Bone marrow (tissue), 2 donors: ENCODE measurements around the gene HSD17B12.

Experiments
- DNase-seq, 2 donors: peaks; one replicate each; lab custom pipeline; 2025; lab: John Stamatoyannopoulos, UW

HSD17B12 gene

DNA sequence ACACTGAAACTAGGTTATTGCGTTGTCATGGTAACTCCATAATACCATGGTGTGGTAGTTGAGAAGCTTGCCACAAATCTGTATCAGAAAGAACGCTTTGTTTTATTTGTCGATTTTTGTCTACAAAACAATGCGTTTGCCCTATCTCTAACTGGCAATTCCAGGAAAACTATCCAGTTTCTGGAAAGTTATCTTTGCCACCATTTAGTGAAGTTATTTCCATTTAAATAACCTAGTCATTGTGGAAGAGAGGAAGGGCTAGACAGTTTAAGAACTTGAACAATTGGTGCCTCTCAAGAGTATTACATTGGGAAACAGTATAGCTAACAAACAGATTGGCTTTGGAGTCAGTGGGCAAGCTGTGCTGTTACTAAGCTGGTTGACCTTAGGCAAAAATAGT lies 7.9 kb downstream of the HSD17B12 start:
- DNase-seq: no peak

DNA sequence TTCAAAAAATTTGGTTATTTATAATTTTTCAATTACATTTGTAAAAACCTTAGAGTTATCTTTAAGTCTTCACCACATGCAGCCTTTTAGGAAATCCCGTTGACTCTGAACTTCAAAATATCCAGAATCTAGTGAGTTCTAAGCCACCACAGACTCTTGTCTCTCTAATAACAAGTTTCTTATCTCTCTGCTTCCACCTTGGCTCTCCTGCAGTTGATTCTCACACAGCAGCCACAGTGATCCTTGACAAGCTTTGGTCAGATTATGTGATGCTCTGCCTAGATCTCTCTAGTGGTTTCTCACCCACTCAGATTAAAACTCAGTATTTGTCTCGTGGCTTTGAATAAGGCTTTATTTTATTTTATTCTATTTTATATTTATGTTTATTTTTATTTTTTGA lies 8.6 kb downstream of the HSD17B12 start:
- DNase-seq: no peak

DNA sequence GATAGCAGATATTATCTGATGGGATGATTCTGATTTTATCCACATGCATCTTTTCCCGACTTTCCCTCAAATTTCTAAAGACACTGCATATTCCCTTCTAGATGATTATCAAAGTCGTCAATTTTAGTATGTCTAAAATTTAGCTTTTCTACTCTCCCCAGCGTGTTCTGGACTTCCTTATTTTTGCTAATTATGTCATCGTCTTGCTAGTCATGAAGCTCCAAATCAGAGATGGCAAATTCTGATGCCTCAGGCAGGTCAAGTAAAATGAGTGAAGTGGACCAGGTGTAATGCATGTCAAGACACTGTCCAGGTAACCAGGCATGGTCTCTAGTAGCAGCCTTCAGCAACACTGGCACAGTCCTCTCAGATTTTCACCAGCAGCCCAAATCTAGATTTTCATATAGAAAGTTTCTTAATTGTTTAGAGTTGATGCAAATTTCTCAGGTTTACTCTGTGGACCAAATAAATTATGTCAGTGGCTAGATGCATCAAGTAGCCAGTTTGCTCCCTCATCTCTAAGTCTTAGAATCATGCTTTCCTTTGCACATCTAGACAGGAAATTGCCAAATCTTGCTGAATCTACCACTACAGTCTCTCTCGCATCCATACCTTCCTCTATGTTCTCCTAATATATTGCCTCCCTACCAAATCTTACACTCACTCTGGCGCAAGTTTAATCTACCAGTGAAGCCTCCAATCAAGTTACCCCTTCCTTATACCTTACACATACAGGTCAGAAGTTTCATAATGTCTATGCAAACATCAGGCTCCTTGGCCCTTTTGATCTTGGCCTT lies 10.6 kb downstream of the HSD17B12 start:
- DNase-seq: no peak

DNA sequence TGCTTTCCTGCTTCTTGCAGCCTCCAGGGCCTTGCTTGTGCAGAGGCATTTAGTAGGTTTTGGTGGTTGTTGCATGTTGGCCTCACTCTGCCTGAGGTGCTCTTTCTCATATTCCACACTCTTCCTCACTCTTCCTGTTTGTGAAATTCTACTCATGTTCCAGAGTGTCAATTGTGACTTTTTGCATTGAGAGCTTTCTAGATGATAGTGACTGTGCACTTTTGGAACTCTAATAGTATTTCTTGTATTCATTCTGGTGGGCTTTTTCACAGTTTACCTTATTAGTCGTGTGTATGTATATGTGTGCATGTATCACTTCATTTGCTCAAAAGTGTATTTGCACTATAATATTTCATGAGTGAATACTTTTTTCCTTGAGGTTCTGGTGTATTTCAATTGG lies 11.3 kb downstream of the HSD17B12 start:
- no peak for DNase-seq

DNA sequence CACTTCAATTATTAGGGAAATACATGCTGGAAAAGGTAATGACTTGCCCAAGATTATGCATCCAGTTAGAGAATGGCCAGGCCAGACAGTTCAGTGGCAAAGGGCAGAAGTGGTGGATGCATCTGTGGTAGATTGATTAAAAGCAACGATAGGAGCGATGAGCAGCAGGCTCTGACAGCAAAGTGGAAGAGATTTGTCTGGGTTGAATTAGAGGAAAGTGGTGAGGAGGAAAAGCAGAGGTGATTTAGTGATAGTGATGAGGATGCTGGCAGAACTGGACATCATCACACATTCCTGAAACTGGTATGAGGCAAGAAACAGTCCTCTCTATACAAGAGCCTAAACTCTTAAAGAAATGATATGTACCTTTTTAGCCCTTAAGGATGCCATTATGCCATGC lies 12.5 kb downstream of the HSD17B12 start:
- no peak for DNase-seq

DNA sequence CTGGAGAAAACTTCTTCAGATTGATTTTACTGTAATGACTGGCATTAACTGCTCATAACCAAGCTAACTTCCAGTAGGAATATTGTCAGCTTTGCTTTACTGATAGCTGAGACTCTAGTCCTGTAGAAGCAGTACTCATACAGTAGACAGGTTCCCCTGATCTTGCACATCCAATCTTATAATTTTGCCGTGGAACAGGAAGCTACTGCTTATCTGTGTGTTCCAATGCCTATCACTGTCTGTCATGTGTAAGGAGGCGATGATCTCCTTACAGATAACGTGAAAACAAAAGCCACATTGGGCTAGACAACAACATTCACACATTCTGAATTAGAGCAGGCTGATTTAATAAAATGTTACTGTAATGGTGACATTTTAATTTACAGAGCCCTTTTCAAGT lies 13.2 kb downstream of the HSD17B12 start:
- DNase-seq: peak in 1 of 2 donors; percentile 10

DNA sequence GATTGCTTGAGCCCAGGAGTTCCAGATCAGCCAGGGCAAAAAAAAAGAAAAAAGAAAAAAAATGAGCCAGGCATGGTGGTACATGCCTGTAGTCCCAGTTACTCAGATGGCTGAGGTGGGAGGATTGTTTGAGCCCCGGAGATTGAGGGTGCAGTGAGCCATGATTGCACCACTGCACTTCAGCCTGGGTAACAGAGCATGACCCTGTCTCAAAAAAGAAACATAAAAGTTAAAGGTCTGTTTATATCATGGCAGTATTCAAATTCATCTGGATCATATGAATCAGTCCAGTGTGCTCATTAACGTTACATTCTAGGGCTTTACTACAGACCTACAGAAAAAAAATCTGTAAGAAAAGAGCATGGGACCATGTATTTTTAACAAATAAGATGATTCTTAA lies 13.9 kb downstream of the HSD17B12 start:
- DNase-seq: no peak

DNA sequence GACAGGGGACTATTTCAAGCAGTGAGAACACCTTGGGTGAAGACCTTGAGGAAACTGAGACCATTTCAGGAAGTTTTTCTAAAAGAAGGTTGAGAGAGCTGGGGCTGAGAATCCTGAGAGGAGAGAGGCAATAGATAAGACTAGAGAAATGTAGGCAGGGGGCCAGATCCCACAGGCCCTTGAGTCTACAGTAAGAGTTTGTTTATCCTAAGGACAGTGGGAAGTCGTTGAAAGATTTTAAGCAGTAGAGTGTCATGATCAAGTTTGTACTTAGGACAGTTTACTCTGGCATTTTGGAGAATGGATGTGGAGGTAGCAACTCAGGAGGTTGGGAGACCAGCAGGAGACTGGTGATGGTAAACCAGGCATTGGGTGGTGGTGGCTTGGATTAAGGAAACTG lies 17.1 kb downstream of the HSD17B12 start:
- DNase-seq: no peak

DNA sequence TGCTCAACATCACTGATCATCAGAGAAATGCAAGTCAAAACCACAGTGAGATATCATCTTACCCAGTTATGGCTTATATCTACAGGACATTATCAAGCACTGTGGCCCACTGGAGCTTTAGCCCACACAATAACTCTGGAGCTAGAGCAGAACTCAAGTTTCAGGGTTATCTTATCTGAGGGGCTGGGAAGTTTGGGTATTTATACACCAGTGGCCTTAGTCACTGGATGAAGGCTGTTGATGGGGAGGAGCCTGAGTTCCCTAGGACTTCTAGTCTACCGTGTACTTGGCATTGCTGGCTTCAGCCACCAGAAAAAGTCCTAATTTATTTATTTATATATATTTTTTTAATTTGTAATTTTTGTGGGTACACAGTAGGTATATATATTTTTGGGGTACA lies 19.3 kb downstream of the HSD17B12 start:
- no peak for DNase-seq

DNA sequence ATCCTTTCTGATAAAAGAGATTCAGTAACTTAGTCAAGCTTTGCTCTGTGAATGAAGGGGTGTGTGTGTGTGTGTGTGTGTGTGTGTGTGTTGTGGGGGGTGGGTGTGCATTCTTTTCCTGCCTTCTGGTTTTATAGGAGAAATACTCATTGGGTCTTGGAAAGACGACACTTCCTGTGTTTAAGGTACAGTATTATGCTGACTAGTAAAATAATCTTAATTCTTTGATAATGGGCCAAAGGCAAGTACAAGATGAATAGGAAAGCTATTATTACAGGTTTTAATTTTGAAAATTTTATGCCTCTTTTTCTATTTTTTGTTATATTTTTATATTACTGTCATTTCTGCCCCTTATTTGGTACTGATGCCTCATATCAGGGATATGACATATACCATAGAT lies 26.1 kb downstream of the HSD17B12 start:
- DNase-seq: no peak

DNA sequence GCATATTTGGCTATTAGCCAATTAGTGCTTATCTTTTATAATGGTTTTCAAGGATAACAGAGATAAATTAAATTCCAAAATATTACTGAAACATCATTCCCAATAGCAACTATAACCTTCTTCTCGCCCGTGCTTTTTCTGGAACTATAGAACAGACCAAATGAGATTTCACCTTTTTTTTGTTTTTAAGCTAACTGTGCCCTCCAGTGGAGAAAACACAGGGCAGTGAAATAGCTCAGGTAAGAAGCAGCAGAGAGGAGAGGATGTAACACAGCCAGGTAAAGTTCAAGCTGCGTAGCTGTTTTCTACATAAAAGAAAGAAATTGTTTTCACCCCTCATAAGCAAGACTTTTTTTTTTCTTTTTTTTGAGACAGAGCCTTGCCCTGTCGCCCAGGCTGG lies 28.2 kb downstream of the HSD17B12 start:
- no peak for DNase-seq

DNA sequence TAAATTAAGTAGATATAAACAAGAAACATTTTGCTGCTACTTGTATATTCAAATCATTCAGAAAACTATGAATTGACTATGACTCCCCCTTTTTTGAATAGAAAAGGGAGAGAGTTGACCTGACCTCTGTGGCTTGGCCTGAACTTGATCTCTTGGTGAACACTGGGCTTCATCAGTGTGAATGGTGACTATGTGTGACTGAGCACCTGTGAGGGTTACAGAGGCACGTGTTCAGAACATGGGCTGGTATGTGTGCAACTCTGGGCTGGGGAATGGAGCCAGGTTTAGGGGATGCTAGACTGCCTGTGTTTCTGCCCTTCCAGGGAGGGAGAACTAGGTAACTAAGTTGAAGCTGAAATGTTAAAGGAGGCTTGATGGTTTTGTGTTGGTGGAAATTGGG lies 29.2 kb downstream of the HSD17B12 start:
- no peak for DNase-seq

DNA sequence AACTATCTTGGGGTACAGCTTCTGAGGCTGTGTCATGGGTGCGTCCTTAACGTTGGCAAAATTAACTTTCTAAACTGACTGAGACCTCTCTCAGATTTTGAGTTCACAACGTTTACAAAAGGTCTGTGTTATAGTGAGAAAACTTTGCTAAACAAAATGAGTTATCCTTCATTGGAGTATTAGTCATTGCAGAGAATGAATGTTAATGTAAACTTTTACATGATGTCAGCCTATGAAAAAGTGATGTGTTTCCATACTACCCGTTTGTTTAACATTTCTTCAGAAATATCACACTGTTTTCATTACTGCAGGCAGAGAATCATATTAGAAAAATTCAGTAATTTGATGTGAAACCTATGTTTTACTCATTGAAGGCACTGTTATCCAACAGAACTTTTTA lies 32.1 kb downstream of the HSD17B12 start:
- no peak for DNase-seq

DNA sequence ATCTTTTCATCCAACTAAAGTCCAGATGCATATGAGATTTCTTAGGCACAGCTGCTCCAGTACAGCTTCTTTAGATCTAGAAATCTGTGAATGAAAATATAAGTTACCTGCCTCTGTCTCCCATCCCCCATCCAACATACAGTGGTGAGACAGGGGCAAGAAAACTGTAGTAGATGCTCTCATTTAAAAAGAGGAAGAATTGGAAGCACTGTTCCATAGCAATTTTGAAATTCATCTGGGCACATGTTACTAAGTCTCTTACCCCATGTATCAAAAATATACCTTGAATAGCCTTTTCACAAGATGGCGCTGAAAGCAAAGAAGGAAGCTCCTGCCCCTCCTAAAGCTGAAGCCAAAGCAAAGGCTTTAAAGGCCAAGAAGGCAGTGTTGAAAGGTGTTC lies 37.8 kb downstream of the HSD17B12 start:
- no peak for DNase-seq

DNA sequence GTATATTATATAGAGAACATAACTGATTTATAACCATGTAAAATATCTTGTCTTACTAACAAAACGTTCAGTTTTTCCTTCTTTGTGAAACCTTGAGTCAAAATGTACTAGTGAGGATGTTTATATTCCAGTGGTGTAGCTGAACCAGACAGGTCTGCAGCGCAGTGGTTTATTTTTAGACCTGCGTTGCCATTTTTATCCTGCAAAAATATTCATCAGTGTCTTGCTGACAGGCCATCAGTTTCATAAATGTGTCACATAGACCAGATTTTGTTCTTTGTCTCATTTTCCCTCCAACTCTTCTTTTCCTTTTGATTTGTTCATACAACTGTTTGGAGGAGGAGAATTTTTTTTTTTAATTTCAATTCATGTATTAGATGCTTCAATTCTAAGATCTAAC lies 43.1 kb downstream of the HSD17B12 start:
- no peak for DNase-seq

DNA sequence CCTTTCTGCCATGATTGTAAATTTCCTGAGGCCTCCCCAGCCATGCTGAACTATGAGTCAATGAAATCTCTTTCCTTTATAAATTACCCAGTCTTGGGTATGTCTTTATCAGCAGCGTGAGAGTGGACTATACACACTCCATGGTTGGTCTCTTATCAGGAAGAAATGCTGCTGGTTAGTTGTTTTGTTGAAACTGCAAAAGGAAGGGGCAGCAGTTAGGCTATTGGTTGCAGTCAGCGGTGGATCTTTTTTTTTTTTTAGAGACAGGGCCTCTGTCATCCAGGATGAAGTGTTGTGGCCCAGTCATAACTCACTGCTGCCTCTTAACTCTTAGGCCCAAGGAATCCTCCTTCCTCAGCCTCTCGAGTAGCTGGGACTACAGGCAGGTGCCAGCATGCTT lies 51.7 kb downstream of the HSD17B12 start:
- no peak for DNase-seq

DNA sequence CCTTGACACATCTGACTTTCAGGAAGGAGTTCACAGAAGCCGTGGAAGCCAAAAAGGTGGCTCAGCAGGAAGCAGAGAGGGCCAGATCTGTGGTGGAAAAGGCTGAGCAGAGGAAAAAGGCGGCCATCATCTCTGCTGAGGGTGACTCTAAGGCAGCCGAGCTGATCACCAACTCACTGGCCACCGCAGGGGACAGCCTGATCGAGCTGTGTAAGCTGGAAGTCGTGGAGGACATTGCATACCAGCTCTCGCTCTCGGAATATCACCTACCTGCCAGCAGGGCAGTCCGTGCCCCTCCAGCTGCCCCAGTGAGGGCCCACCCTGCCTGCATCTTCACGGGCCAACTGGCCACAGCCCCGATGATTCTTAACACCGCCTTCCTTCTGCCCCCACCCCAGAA lies 53.7 kb downstream of the HSD17B12 start:
- DNase-seq: no peak

DNA sequence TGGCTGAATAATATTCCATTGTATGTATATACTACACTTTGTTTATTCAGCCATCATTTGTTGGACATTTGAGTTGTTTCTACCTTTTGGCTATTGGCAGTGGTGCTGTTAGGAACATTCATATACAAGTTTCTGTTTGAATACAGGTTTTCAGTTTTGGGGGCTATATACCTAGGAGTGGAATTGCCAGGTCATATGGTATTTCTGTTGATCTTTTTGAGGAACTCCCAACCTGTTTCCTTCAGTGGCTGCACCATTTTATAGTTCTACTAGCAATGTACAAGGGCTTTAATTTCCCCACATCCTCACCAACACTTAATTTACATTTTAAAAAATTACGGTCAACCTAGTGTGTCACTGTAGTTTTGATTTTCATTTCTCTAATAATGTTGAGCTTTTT lies 54.6 kb downstream of the HSD17B12 start:
- DNase-seq: no peak

DNA sequence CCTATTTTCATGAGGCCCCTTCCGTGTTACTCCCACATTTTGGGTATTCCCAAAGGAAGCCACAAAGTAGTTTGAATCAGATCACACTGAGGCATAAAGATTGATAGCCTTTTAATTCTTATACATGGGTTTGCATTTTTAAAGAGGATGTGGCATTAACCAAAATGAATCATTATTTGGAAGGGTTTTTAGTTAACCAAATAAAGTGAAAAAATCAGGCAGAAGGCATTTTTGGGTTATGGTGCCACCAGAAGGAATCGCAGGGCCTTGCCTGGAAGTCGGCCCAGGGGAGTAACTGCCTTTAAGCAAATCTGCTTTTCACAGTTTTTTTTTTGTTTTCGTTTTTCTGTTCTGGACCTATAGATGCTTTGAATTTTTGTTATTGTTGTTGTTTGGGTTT lies 55.4 kb downstream of the HSD17B12 start:
- no peak for DNase-seq

DNA sequence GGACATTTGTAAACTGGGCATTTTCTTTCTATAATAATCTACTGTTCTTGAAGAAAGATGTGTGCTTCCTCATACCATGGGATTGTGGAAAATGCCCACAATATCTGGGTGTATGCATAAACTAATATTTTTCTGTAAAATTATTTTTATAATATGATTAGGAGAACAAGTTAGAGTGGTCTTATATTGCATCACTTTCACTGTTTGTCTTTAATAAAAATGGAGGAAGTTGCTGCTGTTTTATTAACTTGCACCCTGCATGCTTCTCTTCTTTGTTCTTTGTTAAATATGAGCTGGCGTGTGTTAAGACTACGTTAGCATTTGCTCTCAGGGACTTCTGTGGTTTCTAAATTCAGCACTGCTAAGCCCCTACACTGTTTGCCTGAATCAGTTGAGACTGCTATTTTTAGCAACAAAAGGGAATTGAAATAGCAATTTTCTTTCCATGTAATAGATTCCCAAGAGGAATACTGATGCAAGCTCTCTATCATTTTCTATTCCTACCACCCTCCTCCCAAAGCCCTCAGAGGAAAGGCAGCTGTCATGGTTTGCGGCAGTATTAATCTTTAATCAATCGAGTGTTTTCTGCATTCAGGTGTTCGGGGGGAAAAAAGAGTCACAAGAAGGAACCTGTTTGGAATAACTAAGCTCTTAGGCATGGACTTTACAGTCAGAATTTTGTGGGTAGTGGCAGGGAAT lies 56.1 kb downstream of the HSD17B12 start:
- DNase-seq: no peak

DNA sequence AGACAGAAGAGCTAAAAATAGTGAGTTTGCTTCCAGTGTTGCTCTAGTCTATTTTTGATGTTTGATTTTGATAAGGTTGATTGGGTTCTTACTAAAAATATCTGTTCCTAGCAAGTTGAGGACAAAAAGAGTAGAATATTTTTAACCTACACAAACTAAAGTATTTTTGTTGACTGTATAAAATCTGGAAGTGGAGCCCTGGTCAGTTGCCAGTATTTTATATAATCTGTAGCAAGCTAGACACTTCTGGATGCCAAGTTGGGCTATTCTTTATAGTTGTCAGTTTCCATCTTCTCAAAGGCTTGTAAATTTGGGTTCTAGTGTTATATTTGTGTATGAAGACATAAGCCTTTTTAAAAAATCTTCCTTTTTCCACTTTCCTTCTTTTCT lies 56.7 kb downstream of the HSD17B12 start:
- no peak for DNase-seq

DNA sequence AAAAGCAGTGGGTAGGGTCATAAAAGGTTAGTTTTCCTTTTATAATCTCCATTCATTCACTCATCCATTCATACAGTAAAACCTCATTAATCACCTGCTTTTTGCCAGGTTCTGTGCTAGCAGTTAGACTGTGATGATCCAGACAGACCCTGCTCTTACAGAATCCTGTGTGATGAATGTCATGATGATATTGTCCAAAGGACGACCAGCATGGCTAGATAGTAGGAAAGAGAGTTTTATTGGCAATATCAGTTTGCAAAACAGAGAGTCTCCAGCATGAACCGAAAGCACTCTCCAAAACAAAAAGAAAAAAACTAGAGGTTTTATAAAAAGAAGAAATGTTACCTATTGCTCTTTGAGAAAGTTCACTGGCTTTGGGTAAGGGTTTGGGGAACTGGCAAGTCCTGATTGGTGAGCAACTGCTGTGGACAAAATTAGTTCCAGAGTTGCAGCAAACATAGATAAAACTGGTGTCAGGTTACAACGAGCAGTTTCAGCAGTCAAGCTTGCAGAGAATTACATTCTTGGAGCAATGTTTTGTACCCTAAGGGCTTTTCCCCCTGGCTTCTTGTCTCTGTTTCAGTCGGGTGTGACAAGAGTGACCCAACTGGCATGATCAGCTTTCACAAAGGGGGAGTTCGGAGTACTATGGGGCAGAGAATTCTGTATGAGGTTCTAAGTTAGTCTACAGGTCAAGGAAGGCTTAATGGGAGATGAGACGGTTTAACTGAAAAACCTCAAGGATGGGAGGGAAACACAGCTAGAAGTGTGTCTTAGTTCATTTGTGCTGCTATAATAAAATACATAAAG lies 58.3 kb downstream of the HSD17B12 start:
- no peak for DNase-seq

DNA sequence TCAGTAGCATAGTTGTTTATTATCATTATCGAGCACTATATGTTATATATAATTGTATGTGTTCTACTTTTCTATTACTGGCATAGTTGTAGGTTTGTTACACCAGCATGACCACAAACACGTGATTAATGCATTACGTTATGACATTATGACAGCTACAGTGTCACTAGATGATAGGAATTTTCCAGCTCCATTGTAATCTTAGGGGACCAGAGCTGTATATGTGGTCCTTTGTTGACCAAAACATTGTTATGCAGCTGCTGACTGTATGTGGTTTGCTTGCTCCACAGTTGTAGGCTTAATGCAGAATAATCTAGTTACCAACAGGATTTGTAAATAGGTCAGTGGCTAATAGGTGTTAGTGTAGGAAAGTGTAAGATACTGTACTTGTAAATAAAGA lies 66.1 kb downstream of the HSD17B12 start:
- DNase-seq: no peak
